ENCODE results near the gene NSMCE1.
"Not testable (repeated sequence)": the region's sequence is repeated elsewhere in the genome, so short reads cannot be mapped to it uniquely, and the experiment has no call there.

NSMCE1 gene

DNA sequence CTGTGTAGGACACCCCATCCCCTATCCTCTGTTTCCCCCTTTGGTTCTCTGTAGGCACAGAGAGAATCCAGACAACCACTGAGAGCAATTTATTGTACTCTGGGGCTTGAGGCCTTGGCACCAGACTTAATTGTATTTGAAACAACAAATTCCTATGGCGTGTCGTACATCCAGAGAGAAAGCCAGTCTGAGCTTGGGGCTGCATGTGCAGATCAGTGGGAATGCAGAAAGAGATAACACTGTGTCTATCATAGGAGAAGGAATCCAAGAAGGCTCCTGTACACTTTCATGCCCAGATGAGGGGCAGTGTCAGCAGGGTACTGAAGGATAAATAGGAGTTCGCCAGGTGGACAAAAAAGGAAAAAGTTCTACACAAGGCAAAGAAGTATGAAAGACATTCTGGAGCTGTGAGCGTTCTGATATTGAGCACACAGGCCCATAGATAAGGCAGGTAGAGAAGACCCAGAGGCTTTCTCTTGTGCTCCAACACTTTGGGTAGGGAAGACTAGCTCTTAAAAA, 23.2 kb upstream of the NSMCE1 start:
- H3K9ac ChIP-seq (ENCODE audit: low read depth, low read length): no peak overlapping the region
- no peaks in the 10 kb centered on the region for H3K27me3 ChIP-seq (ENCODE audit: control insufficient read depth, insufficient read depth, low read length)
- no peaks in the 10 kb centered on the region for H3K4me1 ChIP-seq (ENCODE audit: control insufficient read depth, insufficient read depth, low read length)
- H3K4me3 ChIP-seq (ENCODE audit: low read depth, low read length): no peak overlapping the region
- H3K36me3 ChIP-seq (ENCODE audit: control insufficient read depth, insufficient read depth, low read length): no peaks in the 10 kb centered on the region
- H3K9me3 ChIP-seq (ENCODE audit: control insufficient read depth, insufficient read depth, low read length): no peaks in the 10 kb centered on the region

DNA sequence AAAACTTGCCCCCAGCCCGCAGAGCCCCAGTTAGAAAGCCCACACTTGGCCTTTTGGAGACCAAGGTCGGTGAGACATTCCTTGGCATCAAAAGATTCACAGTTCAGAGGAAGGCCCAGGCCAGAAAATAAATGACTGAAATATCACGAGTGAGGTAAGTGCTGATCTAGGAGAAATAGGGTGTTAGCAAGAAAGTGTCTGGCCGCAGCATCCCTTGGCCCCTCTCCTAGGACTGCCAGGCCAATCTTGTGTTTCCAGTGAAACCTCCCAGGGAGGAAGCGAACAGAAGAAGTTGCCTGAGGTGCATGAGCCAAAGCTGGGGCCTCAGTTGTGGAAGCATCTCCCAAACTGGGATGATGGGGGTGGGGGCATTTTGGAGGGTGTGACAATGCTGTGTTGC, 22.5 kb upstream of the NSMCE1 start:
- no peak overlapping the region for H3K9ac ChIP-seq (ENCODE audit: low read depth, low read length)
- H3K9me3 ChIP-seq (ENCODE audit: control insufficient read depth, insufficient read depth, low read length): no peaks in the 10 kb centered on the region
- no peaks in the 10 kb centered on the region for H3K4me1 ChIP-seq (ENCODE audit: control insufficient read depth, insufficient read depth, low read length)
- no peaks in the 10 kb centered on the region for H3K27me3 ChIP-seq (ENCODE audit: control insufficient read depth, insufficient read depth, low read length)
- no peak overlapping the region for H3K4me3 ChIP-seq (ENCODE audit: low read depth, low read length)
- no peaks in the 10 kb centered on the region for H3K36me3 ChIP-seq (ENCODE audit: control insufficient read depth, insufficient read depth, low read length)

DNA sequence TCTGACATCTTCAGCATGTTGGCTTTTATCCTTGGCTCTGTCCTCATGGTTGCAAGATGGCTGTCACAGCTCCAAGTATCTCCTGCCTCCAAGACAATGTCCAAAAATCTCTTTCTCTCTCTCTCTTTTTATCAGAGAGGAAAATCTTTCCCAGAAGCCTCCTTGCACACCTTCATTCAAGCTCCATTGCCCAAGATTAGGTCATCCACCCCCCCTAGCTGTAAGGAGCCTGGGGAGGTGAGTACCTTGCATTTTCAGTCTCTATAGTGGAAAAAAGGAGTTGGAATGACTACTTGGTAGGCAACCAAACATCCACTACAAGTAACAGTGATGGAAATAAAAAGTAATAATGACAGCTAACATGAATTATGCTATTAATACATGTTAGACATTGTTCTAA, 22.0 kb upstream of the NSMCE1 start:
- no peaks in the 10 kb centered on the region for H3K4me1 ChIP-seq (ENCODE audit: control insufficient read depth, insufficient read depth, low read length)
- H3K27me3 ChIP-seq (ENCODE audit: control insufficient read depth, insufficient read depth, low read length): no peaks in the 10 kb centered on the region
- H3K4me3 ChIP-seq (ENCODE audit: low read depth, low read length): no peak overlapping the region
- no peak overlapping the region for H3K9ac ChIP-seq (ENCODE audit: low read depth, low read length)
- H3K36me3 ChIP-seq (ENCODE audit: control insufficient read depth, insufficient read depth, low read length): no peaks in the 10 kb centered on the region
- H3K9me3 ChIP-seq (ENCODE audit: control insufficient read depth, insufficient read depth, low read length): no peaks in the 10 kb centered on the region

DNA sequence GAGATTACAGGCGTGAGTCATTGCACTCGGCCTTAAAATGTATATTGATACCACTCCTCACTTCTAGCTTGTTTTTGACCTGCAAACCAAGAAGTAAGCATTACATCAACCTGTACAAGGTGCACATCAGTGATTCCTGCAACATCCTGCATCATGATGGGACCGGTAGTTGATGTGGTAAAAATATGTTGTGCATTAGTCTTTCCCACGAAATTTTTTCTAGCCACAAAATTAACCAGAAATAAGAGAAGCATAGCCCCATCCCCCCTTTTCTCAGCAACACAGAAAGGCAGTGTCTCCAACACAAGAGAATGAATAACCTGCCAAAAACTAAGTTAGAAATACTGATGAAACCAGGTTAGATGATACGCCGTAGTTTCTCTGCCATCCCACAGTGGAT, 21.1 kb upstream of the NSMCE1 start:
- Histone ChIP-seq H3K9ac (ENCODE audit: low read depth, low read length) (no peak overlapping the region), H3K4me3 (ENCODE audit: low read depth, low read length) (no peak overlapping the region), H3K36me3 (ENCODE audit: control insufficient read depth, insufficient read depth, low read length) (no peaks in the 10 kb centered on the region), H3K4me1 (ENCODE audit: control insufficient read depth, insufficient read depth, low read length) (no peaks in the 10 kb centered on the region), H3K9me3 (ENCODE audit: control insufficient read depth, insufficient read depth, low read length) (no peaks in the 10 kb centered on the region), H3K27me3 (ENCODE audit: control insufficient read depth, insufficient read depth, low read length) (no peaks in the 10 kb centered on the region)

DNA sequence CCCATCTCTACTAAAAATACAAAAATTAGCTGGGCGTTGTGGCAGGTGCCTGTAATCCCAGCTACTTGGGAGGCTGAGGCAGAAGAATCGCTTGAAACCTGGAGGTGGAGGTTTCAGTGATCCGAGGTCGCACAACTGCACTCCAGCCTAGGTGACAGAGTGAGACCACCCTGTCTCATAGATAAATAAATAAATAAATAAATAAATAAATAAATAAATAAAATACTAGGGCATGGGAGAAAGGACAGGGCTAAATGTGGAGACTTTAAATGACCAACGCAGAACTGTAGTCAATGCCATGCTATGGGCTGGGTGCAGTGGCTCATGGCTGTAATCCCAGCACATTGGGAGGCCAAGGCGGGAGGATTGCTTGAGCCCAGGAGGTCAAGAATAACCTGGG, 19.7 kb upstream of the NSMCE1 start:
- not testable (repeated sequence) for H3K27me3 ChIP-seq (ENCODE audit: control insufficient read depth, insufficient read depth, low read length); H3K4me1 ChIP-seq (ENCODE audit: control insufficient read depth, insufficient read depth, low read length); H3K9me3 ChIP-seq (ENCODE audit: control insufficient read depth, insufficient read depth, low read length); H3K9ac ChIP-seq (ENCODE audit: low read depth, low read length); H3K4me3 ChIP-seq (ENCODE audit: low read depth, low read length); H3K36me3 ChIP-seq (ENCODE audit: control insufficient read depth, insufficient read depth, low read length)

DNA sequence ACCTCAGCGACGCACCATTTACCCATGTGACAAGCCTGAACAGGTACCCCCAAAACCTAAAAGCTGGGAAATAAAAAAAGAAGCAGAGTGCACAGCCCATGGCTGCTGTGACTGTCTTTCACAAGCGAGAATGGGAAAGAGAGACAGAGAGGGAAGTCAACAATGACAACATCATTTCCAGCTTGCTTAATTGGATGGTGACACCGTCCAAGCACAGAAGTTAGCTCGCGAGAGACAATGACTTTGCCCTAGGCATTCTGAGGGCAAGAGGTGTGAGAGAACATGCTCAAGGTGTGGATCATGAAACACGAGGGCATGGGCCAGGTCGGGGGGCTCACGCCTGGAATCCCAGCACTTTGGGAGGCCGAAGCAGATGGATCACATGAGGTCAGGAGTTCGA, 19.3 kb upstream of the NSMCE1 start:
- Histone ChIP-seq H3K27me3 (ENCODE audit: control insufficient read depth, insufficient read depth, low read length) (no peaks in the 10 kb centered on the region), H3K9me3 (ENCODE audit: control insufficient read depth, insufficient read depth, low read length) (no peaks in the 10 kb centered on the region), H3K9ac (ENCODE audit: low read depth, low read length) (no peak overlapping the region), H3K36me3 (ENCODE audit: control insufficient read depth, insufficient read depth, low read length) (no peaks in the 10 kb centered on the region), H3K4me3 (ENCODE audit: low read depth, low read length) (no peak overlapping the region), H3K4me1 (ENCODE audit: control insufficient read depth, insufficient read depth, low read length) (no peaks in the 10 kb centered on the region)

DNA sequence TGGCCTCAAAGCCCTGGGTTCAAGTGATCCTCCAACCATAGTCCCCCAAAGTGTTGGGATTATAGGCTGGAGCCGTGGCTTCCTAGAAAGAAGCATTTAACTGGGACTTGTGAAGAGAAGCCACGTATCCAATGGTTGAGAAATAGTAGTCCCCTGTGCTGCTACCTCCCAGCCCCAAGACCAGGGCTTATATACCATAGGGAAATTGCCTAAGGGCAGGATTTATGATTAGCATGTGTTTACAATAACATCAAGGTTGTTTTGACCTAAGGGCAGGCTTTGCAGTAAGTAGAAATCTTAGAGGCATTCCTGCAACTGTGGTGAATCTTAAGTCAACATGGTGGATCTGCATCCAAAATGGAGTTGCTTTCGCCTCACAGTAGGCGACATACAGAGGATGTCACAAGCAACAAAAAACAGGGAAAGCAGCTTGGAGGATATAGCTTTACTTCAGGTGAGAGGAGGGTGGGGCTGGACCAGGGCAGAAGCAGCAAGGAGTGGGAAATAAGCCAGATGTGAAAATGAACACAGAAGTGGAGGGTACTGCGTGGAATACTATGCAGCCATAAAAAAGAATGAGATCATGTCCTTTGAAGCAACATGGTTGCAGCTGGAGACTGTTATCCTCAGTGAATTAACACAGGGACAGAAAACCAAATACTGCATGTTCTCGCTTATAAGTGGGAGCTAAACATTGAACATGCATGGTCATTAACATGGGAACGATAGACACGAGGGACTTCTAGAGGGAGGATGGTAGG, 18.7 kb upstream of the NSMCE1 start:
- no peaks in the 10 kb centered on the region for H3K27me3 ChIP-seq (ENCODE audit: control insufficient read depth, insufficient read depth, low read length)
- H3K9me3 ChIP-seq (ENCODE audit: control insufficient read depth, insufficient read depth, low read length): no peaks in the 10 kb centered on the region
- no peaks in the 10 kb centered on the region for H3K4me1 ChIP-seq (ENCODE audit: control insufficient read depth, insufficient read depth, low read length)
- H3K4me3 ChIP-seq (ENCODE audit: low read depth, low read length): no peak overlapping the region
- no peaks in the 10 kb centered on the region for H3K36me3 ChIP-seq (ENCODE audit: control insufficient read depth, insufficient read depth, low read length)
- no peak overlapping the region for H3K9ac ChIP-seq (ENCODE audit: low read depth, low read length)

DNA sequence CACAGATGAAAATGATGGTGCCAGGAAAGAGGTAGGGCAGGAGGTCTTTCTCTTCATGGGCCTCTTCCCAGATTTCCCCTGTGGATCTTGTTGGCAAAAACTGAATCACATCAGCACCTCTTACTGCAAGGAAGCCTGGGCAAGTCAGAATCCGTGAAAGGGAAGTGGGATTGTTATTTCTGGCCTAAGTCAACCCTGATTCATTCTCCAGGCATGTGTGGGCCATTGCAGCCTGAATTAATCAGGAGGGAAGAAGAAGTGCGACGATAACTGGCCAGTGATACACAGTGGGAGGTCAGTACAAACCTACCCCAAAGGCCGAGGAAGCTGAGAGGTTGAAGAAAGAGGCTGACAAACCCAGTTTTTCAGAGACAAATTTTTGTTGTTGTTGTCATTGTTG, 17.9 kb upstream of the NSMCE1 start:
- Histone ChIP-seq H3K4me3 (ENCODE audit: low read depth, low read length) (no peak overlapping the region), H3K27me3 (ENCODE audit: control insufficient read depth, insufficient read depth, low read length) (no peaks in the 10 kb centered on the region), H3K4me1 (ENCODE audit: control insufficient read depth, insufficient read depth, low read length) (peaks cover 2% of the 10 kb centered on the region), H3K36me3 (ENCODE audit: control insufficient read depth, insufficient read depth, low read length) (no peaks in the 10 kb centered on the region), H3K9ac (ENCODE audit: low read depth, low read length) (no peak overlapping the region), H3K9me3 (ENCODE audit: control insufficient read depth, insufficient read depth, low read length) (no peaks in the 10 kb centered on the region)

DNA sequence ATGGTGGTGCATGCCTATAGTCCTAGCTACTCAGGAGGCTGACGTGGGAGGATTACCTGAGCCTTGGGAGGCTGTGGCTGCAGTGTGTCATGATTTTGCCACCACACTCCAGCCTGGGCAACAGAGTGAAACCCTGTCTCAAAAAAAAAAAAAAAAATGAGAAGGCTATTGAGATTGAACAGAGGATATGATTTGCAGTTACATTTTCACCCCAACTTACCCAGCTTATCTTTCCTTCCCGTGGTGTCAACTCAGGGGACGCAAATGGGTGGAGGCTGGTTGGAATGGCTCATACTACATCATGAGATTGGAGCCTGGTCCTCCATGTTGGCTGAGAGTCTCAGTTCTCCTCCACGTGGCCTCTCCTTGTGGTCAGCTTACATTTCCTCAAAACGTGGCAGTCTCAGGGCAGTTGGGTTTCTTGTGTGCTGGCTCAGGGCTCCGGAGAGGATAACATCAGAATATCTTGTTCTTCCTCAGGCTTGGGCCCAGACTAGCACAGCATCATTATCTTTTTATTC, 17.2 kb upstream of the NSMCE1 start:
- no peaks in the 10 kb centered on the region for H3K36me3 ChIP-seq (ENCODE audit: control insufficient read depth, insufficient read depth, low read length)
- H3K4me3 ChIP-seq (ENCODE audit: low read depth, low read length): no peak overlapping the region
- peaks cover 3% of the 10 kb centered on the region for H3K4me1 ChIP-seq (ENCODE audit: control insufficient read depth, insufficient read depth, low read length)
- no peaks in the 10 kb centered on the region for H3K9me3 ChIP-seq (ENCODE audit: control insufficient read depth, insufficient read depth, low read length)
- no peaks in the 10 kb centered on the region for H3K27me3 ChIP-seq (ENCODE audit: control insufficient read depth, insufficient read depth, low read length)
- H3K9ac ChIP-seq (ENCODE audit: low read depth, low read length): no peak overlapping the region

DNA sequence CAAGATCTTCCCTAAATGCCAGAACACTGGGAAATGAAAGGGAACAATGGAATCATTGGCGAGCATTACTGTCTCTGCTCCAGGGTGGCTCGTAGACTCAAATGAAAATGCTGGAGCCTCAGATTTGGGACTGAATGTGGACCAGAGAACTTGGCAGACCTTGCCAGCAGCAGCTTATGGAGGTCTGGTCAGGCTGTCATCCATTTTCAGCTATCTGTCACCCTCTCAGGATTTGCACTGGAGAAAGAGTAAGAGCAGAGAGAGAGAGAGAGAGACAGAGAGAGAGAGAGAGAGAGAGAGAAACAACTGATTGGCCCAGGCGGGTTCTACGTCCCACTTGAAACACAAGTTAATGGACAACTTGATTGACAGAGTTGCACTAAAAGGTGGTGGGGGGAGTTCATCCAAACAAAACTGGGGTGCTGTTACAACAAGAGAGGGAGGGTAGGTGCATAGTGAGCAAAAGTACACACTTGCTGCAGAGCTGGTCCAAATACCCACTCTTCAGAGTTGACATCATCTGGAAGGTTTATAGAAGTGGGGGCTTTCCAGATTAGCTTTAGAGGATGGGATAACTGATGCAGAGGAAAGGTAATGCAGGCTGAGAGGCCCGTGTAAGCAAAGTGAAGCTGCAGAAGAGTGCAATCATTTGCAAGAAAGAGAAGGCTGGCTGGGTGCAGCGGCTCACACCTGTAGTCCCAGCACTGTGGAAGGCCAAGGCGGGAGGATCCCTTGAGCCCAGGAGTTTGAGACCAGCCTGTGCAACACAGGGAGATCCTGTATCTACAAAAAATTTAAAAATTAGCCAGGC, 16.5 kb upstream of the NSMCE1 start:
- Histone ChIP-seq H3K4me1 (ENCODE audit: control insufficient read depth, insufficient read depth, low read length) (peaks cover 3% of the 10 kb centered on the region), H3K27me3 (ENCODE audit: control insufficient read depth, insufficient read depth, low read length) (no peaks in the 10 kb centered on the region), H3K36me3 (ENCODE audit: control insufficient read depth, insufficient read depth, low read length) (no peaks in the 10 kb centered on the region), H3K4me3 (ENCODE audit: low read depth, low read length) (no peak overlapping the region), H3K9ac (ENCODE audit: low read depth, low read length) (no peak overlapping the region), H3K9me3 (ENCODE audit: control insufficient read depth, insufficient read depth, low read length) (no peaks in the 10 kb centered on the region)

DNA sequence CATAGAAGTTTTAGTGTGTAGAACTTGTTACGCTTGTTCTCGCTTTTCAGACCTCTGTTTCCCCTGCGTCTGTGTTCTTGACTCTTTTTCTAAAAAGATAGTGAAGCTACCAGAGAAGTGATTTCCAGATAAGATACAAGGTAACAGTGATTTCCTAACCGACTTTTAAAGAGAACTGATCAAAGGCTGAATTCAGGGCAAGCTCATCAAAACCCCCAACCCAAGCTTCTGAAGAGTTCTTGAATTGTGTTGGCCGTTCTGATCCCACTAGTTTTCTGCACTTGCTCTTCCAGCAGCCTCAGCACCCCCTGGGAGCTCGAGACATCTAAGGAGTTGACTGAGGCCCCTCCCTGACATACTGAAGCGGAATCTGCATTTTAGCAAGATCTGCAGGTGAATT, 12.7 kb upstream of the NSMCE1 start:
- Histone ChIP-seq H3K4me1 (ENCODE audit: control insufficient read depth, insufficient read depth, low read length) (peaks cover 3% of the 10 kb centered on the region), H3K9me3 (ENCODE audit: control insufficient read depth, insufficient read depth, low read length) (no peaks in the 10 kb centered on the region), H3K27me3 (ENCODE audit: control insufficient read depth, insufficient read depth, low read length) (no peaks in the 10 kb centered on the region), H3K36me3 (ENCODE audit: control insufficient read depth, insufficient read depth, low read length) (no peaks in the 10 kb centered on the region), H3K9ac (ENCODE audit: low read depth, low read length) (no peak overlapping the region), H3K4me3 (ENCODE audit: low read depth, low read length) (no peak overlapping the region)

DNA sequence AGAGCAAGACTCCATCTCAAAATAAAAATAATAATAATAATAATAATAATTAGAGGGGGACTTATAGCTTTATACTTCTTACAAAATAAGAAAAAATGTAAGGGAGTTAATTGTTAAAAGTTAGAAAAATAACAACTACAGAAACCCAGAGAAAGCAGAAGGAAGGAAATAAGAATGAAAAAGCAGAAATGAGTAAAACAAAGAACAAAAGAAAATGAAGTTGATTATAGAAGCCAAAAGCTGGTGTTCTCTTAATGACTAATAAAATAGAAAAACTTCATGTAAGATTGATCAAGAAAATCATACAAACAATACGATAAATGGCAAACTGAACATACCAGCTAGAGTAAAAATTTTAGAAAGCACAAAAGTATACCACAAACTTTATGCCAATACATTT, 6.8 kb upstream of the NSMCE1 start:
- no peaks in the 10 kb centered on the region for H3K9me3 ChIP-seq (ENCODE audit: control insufficient read depth, insufficient read depth, low read length)
- no peak overlapping the region for H3K9ac ChIP-seq (ENCODE audit: low read depth, low read length)
- H3K36me3 ChIP-seq (ENCODE audit: control insufficient read depth, insufficient read depth, low read length): no peaks in the 10 kb centered on the region
- H3K4me1 ChIP-seq (ENCODE audit: control insufficient read depth, insufficient read depth, low read length): no peaks in the 10 kb centered on the region
- no peaks in the 10 kb centered on the region for H3K27me3 ChIP-seq (ENCODE audit: control insufficient read depth, insufficient read depth, low read length)
- no peak overlapping the region for H3K4me3 ChIP-seq (ENCODE audit: low read depth, low read length)
